Measurements from ENCODE around the gene SOST.

DNA sequence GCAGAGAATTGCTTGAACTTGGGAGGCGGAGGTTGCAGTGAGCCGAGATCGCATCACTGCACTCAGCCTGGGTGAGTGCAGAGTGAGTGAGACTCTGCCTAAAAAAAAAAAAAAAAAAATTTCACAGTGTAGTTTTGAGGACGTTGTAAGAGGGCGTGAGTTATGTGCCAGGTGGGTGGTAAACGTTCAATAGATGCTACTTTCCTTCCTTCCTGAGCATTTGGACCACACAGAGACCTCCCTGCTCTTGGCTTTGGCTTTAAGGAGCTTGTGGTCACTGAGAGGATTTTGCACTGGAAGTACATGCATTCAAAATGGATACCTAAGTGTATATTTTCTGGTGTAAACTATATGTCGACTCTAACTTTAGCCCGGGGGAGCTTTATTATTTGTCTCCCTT is 30.5 kb downstream of the SOST start:
- TF ChIP-seq, protein P1, sequence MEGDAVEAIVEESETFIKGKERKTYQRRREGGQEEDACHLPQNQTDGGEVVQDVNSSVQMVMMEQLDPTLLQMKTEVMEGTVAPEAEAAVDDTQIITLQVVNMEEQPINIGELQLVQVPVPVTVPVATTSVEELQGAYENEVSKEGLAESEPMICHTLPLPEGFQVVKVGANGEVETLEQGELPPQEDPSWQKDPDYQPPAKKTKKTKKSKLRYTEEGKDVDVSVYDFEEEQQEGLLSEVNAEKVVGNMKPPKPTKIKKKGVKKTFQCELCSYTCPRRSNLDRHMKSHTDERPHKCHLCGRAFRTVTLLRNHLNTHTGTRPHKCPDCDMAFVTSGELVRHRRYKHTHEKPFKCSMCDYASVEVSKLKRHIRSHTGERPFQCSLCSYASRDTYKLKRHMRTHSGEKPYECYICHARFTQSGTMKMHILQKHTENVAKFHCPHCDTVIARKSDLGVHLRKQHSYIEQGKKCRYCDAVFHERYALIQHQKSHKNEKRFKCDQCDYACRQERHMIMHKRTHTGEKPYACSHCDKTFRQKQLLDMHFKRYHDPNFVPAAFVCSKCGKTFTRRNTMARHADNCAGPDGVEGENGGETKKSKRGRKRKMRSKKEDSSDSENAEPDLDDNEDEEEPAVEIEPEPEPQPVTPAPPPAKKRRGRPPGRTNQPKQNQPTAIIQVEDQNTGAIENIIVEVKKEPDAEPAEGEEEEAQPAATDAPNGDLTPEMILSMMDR (IDR thresholded peaks at IDR 0.05; ENCODE audit: poor library complexity, severe bottlenecking), result no peak
- no peak for TF ChIP-seq RAD21 (conservative IDR thresholded peaks at IDR 0.05)
- TF ChIP-seq, protein P2, sequence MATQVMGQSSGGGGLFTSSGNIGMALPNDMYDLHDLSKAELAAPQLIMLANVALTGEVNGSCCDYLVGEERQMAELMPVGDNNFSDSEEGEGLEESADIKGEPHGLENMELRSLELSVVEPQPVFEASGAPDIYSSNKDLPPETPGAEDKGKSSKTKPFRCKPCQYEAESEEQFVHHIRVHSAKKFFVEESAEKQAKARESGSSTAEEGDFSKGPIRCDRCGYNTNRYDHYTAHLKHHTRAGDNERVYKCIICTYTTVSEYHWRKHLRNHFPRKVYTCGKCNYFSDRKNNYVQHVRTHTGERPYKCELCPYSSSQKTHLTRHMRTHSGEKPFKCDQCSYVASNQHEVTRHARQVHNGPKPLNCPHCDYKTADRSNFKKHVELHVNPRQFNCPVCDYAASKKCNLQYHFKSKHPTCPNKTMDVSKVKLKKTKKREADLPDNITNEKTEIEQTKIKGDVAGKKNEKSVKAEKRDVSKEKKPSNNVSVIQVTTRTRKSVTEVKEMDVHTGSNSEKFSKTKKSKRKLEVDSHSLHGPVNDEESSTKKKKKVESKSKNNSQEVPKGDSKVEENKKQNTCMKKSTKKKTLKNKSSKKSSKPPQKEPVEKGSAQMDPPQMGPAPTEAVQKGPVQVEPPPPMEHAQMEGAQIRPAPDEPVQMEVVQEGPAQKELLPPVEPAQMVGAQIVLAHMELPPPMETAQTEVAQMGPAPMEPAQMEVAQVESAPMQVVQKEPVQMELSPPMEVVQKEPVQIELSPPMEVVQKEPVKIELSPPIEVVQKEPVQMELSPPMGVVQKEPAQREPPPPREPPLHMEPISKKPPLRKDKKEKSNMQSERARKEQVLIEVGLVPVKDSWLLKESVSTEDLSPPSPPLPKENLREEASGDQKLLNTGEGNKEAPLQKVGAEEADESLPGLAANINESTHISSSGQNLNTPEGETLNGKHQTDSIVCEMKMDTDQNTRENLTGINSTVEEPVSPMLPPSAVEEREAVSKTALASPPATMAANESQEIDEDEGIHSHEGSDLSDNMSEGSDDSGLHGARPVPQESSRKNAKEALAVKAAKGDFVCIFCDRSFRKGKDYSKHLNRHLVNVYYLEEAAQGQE (IDR thresholded peaks at IDR 0.05; ENCODE audit: borderline replicate concordance), result no peak
- TF ChIP-seq POLR2AphosphoS5 (IDR thresholded peaks at IDR 0.05), result no peak
- TF ChIP-seq TAF1 (IDR thresholded peaks at IDR 0.05; ENCODE audit: low read depth), result no peak

Measured in neural cell (in vitro differentiated cells).